ENCODE results near the gene SYTL3. TPM values are rescaled to one million over a fixed set of nuclear protein-coding genes. Genes with fewer than 3 reads are reported as not detected.

SYTL3 gene
- total RNA-seq, 1 experiment from 2014 or later: 0.86 TPM

DNA sequence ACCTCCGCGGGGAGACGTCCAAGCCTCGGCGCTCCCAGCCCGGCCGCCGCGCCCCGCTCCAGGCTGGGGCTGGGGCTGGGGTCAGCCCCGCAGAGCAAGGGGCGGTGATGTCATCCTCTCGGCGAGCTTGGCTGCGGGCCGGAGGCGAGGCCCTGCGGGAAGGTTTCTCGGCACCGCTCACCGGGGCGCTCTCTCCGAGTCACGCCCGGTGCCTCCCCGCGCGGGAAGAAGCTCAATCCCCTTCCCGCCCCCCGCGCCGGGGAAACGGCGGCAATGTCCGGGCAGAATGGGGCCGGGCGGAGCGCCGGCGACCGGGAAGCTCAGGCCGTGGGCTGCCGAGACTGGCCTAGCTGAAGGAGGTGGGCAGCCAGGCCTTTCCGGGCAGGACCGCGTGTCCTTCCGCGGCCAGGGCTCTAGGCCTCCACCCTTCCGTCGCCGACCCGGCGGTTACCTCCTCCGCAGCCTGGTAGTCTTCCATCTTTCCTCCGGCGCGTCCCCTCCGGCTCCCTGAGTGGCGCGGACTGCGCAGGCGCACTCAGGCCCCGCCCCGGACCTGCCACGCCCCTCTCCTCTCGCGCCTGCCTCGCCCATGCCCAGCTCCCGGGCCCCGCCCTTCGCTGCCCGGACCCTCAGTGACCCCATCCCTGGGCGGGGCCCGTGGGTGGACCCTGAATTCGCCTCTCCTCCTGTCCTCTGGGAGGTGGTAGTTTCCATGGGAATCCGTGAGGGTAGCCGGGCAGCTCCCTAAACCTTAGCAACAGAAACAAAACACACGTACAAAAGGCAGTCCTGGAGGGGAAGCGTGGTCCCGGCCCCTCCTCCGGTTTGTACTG, 5.4 kb upstream of the SYTL3 start, which contains the start of gene DYNLT1:
DYNLT1 (minus strand) TSS at position 513 of the 833 bp plus-strand sequence; CDS start at position 478, 35 bp downstream.
- peaks cover 28% of the 10 kb centered on the region for H3K4me1 Mint-ChIP-seq (ENCODE audit: low read depth, unreplicated experiment)
- H3K9me3 ChIP-seq: no peaks in the 10 kb centered on the region
- TF ChIP-seq, protein P1, sequence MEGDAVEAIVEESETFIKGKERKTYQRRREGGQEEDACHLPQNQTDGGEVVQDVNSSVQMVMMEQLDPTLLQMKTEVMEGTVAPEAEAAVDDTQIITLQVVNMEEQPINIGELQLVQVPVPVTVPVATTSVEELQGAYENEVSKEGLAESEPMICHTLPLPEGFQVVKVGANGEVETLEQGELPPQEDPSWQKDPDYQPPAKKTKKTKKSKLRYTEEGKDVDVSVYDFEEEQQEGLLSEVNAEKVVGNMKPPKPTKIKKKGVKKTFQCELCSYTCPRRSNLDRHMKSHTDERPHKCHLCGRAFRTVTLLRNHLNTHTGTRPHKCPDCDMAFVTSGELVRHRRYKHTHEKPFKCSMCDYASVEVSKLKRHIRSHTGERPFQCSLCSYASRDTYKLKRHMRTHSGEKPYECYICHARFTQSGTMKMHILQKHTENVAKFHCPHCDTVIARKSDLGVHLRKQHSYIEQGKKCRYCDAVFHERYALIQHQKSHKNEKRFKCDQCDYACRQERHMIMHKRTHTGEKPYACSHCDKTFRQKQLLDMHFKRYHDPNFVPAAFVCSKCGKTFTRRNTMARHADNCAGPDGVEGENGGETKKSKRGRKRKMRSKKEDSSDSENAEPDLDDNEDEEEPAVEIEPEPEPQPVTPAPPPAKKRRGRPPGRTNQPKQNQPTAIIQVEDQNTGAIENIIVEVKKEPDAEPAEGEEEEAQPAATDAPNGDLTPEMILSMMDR (IDR thresholded peaks at IDR 0.05; ENCODE audit: insufficient read depth in 1 of 2, low read depth in 1 of 2, low read length in 1 of 2, severe bottlenecking in 1 of 2, unreplicated experiment in 1 of 2): peak in 1 of 2 experiments; percentile 0
- peak; percentile 92 to 97 for DNase-seq
- no TSS peak for BruUV-seq (replicated peaks)
- no peaks in the 10 kb centered on the region for H3K27me3 Mint-ChIP-seq (ENCODE audit: insufficient read depth, unreplicated experiment)
- H3K4me1 ChIP-seq: peaks cover 19% of the 10 kb centered on the region
- no peaks in the 10 kb centered on the region for H3K27me3 ChIP-seq (replicated peaks; ENCODE audit: control insufficient read depth, insufficient read depth, low read length)
- peak within 1 kb of the TSS; percentile 96 for H3K4me3 Mint-ChIP-seq (ENCODE audit: unreplicated experiment)
- H3K36me3 ChIP-seq (ENCODE audit: control insufficient read depth, insufficient read depth, low read length): no peaks in the 10 kb centered on the region
- intact Hi-C loops (cut with micrococcal nuclease; ENCODE audit: unreplicated experiment): loop anchor here (1.0 kb wide), 1 partner anchor 47 kb away; no protein-coding TSS in a partner anchor
- peaks cover 36% of the 10 kb centered on the region for H3K36me3 Mint-ChIP-seq (ENCODE audit: insufficient read depth, unreplicated experiment)
- CTCF ChIA-PET: interaction anchor here (0.6 to 3.6 kb wide), 6 partner anchors 16 to 430 kb away, joined by 3 to 20 read pairs (median 6); partner anchors contain the start of gene RSPH3
- peak within 1 kb of the TSS; percentile 88 for H3K4me3 ChIP-seq (ENCODE audit: low read depth, low read length)
- POLR2A ChIA-PET: interaction anchor here (0.6 to 1.9 kb wide), 4 partner anchors 13 to 1083 kb away, joined by 3 to 6 read pairs (median 3); partner anchors contain the start of gene WTAP
- H3K9me3 Mint-ChIP-seq (ENCODE audit: unreplicated experiment): no peaks in the 10 kb centered on the region
- H3K27ac Mint-ChIP-seq (ENCODE audit: unreplicated experiment): peak within 1 kb of the TSS; percentile 94

DNA sequence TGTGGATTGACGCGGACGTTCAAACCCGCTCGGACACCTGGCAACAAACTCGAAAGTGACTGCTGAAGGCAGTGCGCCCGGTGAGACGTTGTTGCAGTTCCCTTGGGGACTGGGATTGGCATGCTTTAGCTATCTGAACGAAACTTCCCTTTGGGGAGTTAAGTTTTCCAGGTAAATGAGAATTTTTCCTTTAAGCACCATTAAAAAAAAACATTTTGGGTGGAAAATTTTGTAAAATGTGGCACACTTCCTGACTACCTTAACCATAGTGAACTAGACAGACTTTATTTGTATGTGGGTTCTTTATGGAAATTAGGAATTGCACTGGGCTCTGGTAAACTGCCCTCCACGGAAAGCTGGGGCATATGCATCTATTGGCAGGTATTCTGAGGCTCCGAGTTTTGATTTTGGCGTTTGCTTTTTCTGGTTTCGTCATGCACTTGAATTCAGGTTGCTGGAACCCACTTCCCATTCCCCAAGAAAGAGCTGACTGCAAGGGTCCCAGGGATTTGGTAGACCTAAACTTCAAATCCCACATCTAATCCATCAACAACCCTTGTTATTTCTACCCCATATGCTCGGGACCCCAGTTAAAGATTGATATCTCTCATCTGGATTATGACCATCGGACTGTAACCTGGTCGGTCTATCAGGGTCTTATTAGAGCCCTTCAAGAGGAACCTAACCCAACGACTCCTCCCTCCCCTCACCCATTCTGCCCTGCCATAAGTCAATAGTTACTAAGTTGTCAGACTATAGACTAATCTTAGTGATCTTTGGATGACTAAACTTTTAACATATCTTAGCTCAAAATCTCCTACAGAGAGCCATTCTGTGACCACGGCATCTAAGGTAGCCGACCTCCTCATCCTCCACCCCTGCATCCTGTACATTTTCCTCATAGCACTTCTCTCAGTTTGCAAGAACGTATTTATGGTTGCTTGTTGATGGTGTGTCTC, 4.5 kb upstream of the SYTL3 start:
- intact Hi-C loops (cut with micrococcal nuclease; ENCODE audit: unreplicated experiment): no loop called here
- H3K4me3 ChIP-seq (ENCODE audit: low read depth, low read length): peak overlapping the region; percentile 88
- H3K9me3 ChIP-seq: no peaks in the 10 kb centered on the region
- CTCF ChIA-PET: interaction anchor here (0.8 to 3.6 kb wide), 4 partner anchors 15 to 61 kb away, joined by 3 to 20 read pairs (median 8); no protein-coding TSS in a partner anchor
- POLR2A ChIA-PET: interaction anchor here (1.9 kb wide), 1 partner anchor 34 kb away, joined by 6 read pairs; no protein-coding TSS in a partner anchor
- TSS peak; percentile 81 for BruUV-seq (replicated peaks)
- no peaks in the 10 kb centered on the region for H3K27me3 ChIP-seq (replicated peaks; ENCODE audit: control insufficient read depth, insufficient read depth, low read length)
- DNase-seq: no peak
- peaks cover 19% of the 10 kb centered on the region for H3K4me1 ChIP-seq
- Mint-ChIP-seq H3K4me1 (ENCODE audit: low read depth, unreplicated experiment) (peaks cover 26% of the 10 kb centered on the region), H3K36me3 (ENCODE audit: insufficient read depth, unreplicated experiment) (peaks cover 31% of the 10 kb centered on the region), H3K27ac (ENCODE audit: unreplicated experiment) (peak overlapping the region; percentile 94), H3K4me3 (ENCODE audit: unreplicated experiment) (peak overlapping the region; percentile 96), H3K27me3 (ENCODE audit: insufficient read depth, unreplicated experiment) (no peaks in the 10 kb centered on the region), H3K9me3 (ENCODE audit: unreplicated experiment) (no peaks in the 10 kb centered on the region)
- TF ChIP-seq, protein P1 (IDR thresholded peaks at IDR 0.05; ENCODE audit: insufficient read depth in 1 of 2, low read depth in 1 of 2, low read length in 1 of 2, severe bottlenecking in 1 of 2, unreplicated experiment in 1 of 2): no peak
- H3K36me3 ChIP-seq (ENCODE audit: control insufficient read depth, insufficient read depth, low read length): no peaks in the 10 kb centered on the region

Data from Caco-2 (cell line).